DOHH2 (cell line): ENCODE measurements around the gene CDH4.

Experiments used
- H3F3A ChIP-seq: fragments of 200-600 bp; sonication (generic), shearing (Covaris generic); 2 replicates; pipeline ENCODE4 v1.6.0; 2016; ENCODE audit warnings: antibody characterized with exemption, mild to moderate bottlenecking; ENCODE audit not compliant: control insufficient read depth, insufficient read depth
- H3K27ac ChIP-seq: fragments of 200-600 bp; sonication (generic); 2 replicates; pipeline ENCODE4 v1.5.1; 2014; ENCODE audit warnings: low read depth, mild to moderate bottlenecking, low read length, moderate library complexity
- H3K27me3 ChIP-seq: fragments of 200-600 bp; sonication (generic); 2 replicates; pipeline ENCODE4 v1.6.1; 2014; ENCODE audit warnings: mild to moderate bottlenecking, low read length, mixed read lengths; ENCODE audit not compliant: control insufficient read depth
- H3K36me3 ChIP-seq: fragments of 200-600 bp; sonication (generic); 2 replicates; pipeline ENCODE4 v1.6.1; 2014; ENCODE audit warnings: mild to moderate bottlenecking, low read length, moderate library complexity, mixed read lengths; ENCODE audit not compliant: control insufficient read depth
- H3K4me1 ChIP-seq: fragments of 200-600 bp; sonication (generic); 2 replicates; pipeline ENCODE4 v1.6.1; 2014; ENCODE audit warnings: mild to moderate bottlenecking, low read length, mixed read lengths; ENCODE audit not compliant: control insufficient read depth
- H3K4me2 ChIP-seq: fragments of 200-600 bp; sonication (generic); 2 replicates; pipeline ENCODE4 v1.6.0; 2014; ENCODE audit warnings: mild to moderate bottlenecking, low read length, moderate library complexity
- H3K4me3 ChIP-seq: fragments of 200-600 bp; sonication (generic); 2 replicates; pipeline ENCODE4 v1.5.1; 2014; ENCODE audit warnings: mild to moderate bottlenecking, low read length, mixed read lengths
- H3K79me2 ChIP-seq: fragments of 200-600 bp; sonication (generic); 2 replicates; pipeline ENCODE4 v1.6.1; 2014; ENCODE audit warnings: mild to moderate bottlenecking, low read length, mixed read lengths; ENCODE audit not compliant: control insufficient read depth
- H3K9me2 ChIP-seq: fragments of 200-600 bp; sonication (generic); replicated peaks from 2 replicates; pipeline ENCODE4 v1.6.1; 2014; ENCODE audit warnings: mild to moderate bottlenecking, low read length, mixed read lengths; ENCODE audit not compliant: control insufficient read depth
- H3K9me3 ChIP-seq: fragments of 200-600 bp; sonication (generic); 2 replicates; pipeline ENCODE4 v1.6.1; 2014; ENCODE audit warnings: antibody characterized with exemption, low read length, mixed read lengths; ENCODE audit not compliant: control insufficient read depth, insufficient read depth
- H4K20me1 ChIP-seq: fragments of 200-600 bp; sonication (generic); 2 replicates; pipeline ENCODE4 v1.6.0; 2014; ENCODE audit warnings: low read depth, mild to moderate bottlenecking, antibody characterized with exemption, low read length, moderate library complexity; ENCODE audit not compliant: control insufficient read depth, insufficient read depth
- CTCF ChIP-seq: fragments of 200-600 bp; sonication (generic); IDR thresholded peaks from one replicate; pipeline ENCODE4 v1.5.1; 2014; ENCODE audit warnings: antibody characterized with exemption, mild to moderate bottlenecking, low read depth, low read length; ENCODE audit not compliant: poor library complexity, severe bottlenecking
- EZH2phosphoT487 ChIP-seq: fragments of 200-600 bp; sonication (generic); IDR thresholded peaks from 2 replicates; pipeline ENCODE4 v1.6.1; 2017; ENCODE audit warnings: borderline replicate concordance, mild to moderate bottlenecking, antibody characterized with exemption, low read length, moderate library complexity, mixed read lengths

Gene CDH4

GRCh38 chr20:61238813-61239212 is 13.2 kb upstream of the CDH4 start:
- Histone ChIP-seq H3K27me3 (no peaks in the 10 kb centered on the region), H3K36me3 (no peaks in the 10 kb centered on the region), H3K4me2 (no peak overlapping the region), H3K4me3 (no peak overlapping the region), H3F3A (no peaks in the 10 kb centered on the region), H3K9me3 (no peaks in the 10 kb centered on the region), H3K27ac (no peak overlapping the region), H4K20me1 (no peaks in the 10 kb centered on the region), H3K79me2 (no peaks in the 10 kb centered on the region), H3K9me2 (no peaks in the 10 kb centered on the region), H3K4me1 (no peaks in the 10 kb centered on the region)
- no peak for TF ChIP-seq CTCF
- no peak for TF ChIP-seq EZH2phosphoT487

GRCh38 chr20:61240814-61241213 is 11.2 kb upstream of the CDH4 start:
- no peak overlapping the region for H3K4me3 ChIP-seq
- H3K9me3 ChIP-seq = no peaks in the 10 kb centered on the region
- no peaks in the 10 kb centered on the region for H3K36me3 ChIP-seq
- no peaks in the 10 kb centered on the region for H4K20me1 ChIP-seq
- no peak overlapping the region for H3K27ac ChIP-seq
- H3K9me2 ChIP-seq = no peaks in the 10 kb centered on the region
- no peaks in the 10 kb centered on the region for H3K79me2 ChIP-seq
- H3F3A ChIP-seq = no peaks in the 10 kb centered on the region
- no peak overlapping the region for H3K4me2 ChIP-seq
- no peaks in the 10 kb centered on the region for H3K4me1 ChIP-seq
- no peaks in the 10 kb centered on the region for H3K27me3 ChIP-seq
- TF ChIP-seq CTCF (no peak), EZH2phosphoT487 (no peak)

GRCh38 chr20:61244213-61244612 is 7.8 kb upstream of the CDH4 start:
- H3K4me1 ChIP-seq = no peaks in the 10 kb centered on the region
- TF ChIP-seq EZH2phosphoT487 = no peak
- TF ChIP-seq CTCF = no peak
- no peak overlapping the region for H3K27ac ChIP-seq
- no peaks in the 10 kb centered on the region for H3F3A ChIP-seq
- no peak overlapping the region for H3K4me3 ChIP-seq
- H3K27me3 ChIP-seq = no peaks in the 10 kb centered on the region
- H3K36me3 ChIP-seq = no peaks in the 10 kb centered on the region
- no peaks in the 10 kb centered on the region for H4K20me1 ChIP-seq
- no peak overlapping the region for H3K4me2 ChIP-seq
- no peaks in the 10 kb centered on the region for H3K79me2 ChIP-seq
- no peaks in the 10 kb centered on the region for H3K9me3 ChIP-seq
- no peaks in the 10 kb centered on the region for H3K9me2 ChIP-seq

GRCh38 chr20:61246269-61246668 is 5.8 kb upstream of the CDH4 start:
- no peak for TF ChIP-seq CTCF
- TF ChIP-seq EZH2phosphoT487 = no peak
- no peak overlapping the region for H3K4me3 ChIP-seq
- no peaks in the 10 kb centered on the region for H3K9me2 ChIP-seq
- no peaks in the 10 kb centered on the region for H4K20me1 ChIP-seq
- H3K4me1 ChIP-seq = no peaks in the 10 kb centered on the region
- no peaks in the 10 kb centered on the region for H3K79me2 ChIP-seq
- H3K4me2 ChIP-seq = no peak overlapping the region
- no peaks in the 10 kb centered on the region for H3K9me3 ChIP-seq
- no peaks in the 10 kb centered on the region for H3K36me3 ChIP-seq
- H3K27ac ChIP-seq = no peak overlapping the region
- no peaks in the 10 kb centered on the region for H3F3A ChIP-seq
- no peaks in the 10 kb centered on the region for H3K27me3 ChIP-seq
